H1 (cell line): ENCODE measurements around the gene JADE3.

ENCODE experiments used
- BACH1 ChIP-seq: IDR thresholded peaks from 2 replicates; pipeline ENCODE4 v1.6.1; 2012; ENCODE audit warnings: low read length, improper control_type of control experiment
- CEBPB ChIP-seq: IDR thresholded peaks from 2 replicates; pipeline ENCODE4 v1.6.1; 2012; ENCODE audit warnings: low read depth, low read length
- EZH2 ChIP-seq: fragments of 200-600 bp; sonication (generic); IDR thresholded peaks from 2 replicates; pipeline ENCODE4 v1.7.1; 2012; ENCODE audit warnings: low read depth, mild to moderate bottlenecking, moderate library complexity, low read length, inconsistent platforms; ENCODE audit not compliant: severe bottlenecking
- FOSL1 ChIP-seq: IDR thresholded peaks from 2 replicates; pipeline ENCODE4 v1.6.1; 2011; ENCODE audit warnings: mild to moderate bottlenecking, low read depth, low read length, moderate library complexity; ENCODE audit not compliant: insufficient read depth
- GABPA ChIP-seq: IDR thresholded peaks from 2 replicates; pipeline ENCODE4 v1.6.1; 2011; ENCODE audit warnings: mild to moderate bottlenecking, low read length, moderate library complexity, borderline replicate concordance; ENCODE audit not compliant: insufficient read depth
- HDAC6 ChIP-seq: IDR thresholded peaks from one replicate; pipeline ENCODE4 v1.7.1; 2012; ENCODE audit warnings: low read depth, mild to moderate bottlenecking, inconsistent platforms, low read length, moderate library complexity
- JUND ChIP-seq: IDR thresholded peaks from 2 replicates; pipeline ENCODE4 v1.6.1; 2011; ENCODE audit warnings: mild to moderate bottlenecking, improper control_type of control experiment, low read length
- POLR2A ChIP-seq, 2 experiments: IDR thresholded peaks; 1 replicate in 1 of 2; 2 replicates in 1 of 2; pipeline ENCODE4 v1.6.1; 2011; ENCODE audit warnings: low read depth in 2 of 2, low read length in 2 of 2, mild to moderate bottlenecking in 2 of 2; ENCODE audit errors: control extremely low read depth in 1 of 2
- POLR2AphosphoS5 ChIP-seq: IDR thresholded peaks from 2 replicates; pipeline ENCODE4 v1.6.1; 2011; ENCODE audit warnings: low read depth, low read length
- RAD21 ChIP-seq, 2 experiments: IDR thresholded peaks in 1 of 2; conservative IDR thresholded peaks in 1 of 2; 2 replicates each; pipeline ENCODE4 v1.6.1; 2011; ENCODE audit warnings: low read depth in 2 of 2, low read length in 2 of 2, improper control_type of control experiment in 1 of 2, inconsistent platforms in 1 of 2, mild to moderate bottlenecking in 1 of 2, moderate library complexity in 1 of 2
- TAF7 ChIP-seq: optimal IDR thresholded peaks from 2 replicates; pipeline ENCODE3; 2011; ENCODE audit warnings: low read depth, mild to moderate bottlenecking, inconsistent platforms, low read length, moderate library complexity, borderline replicate concordance
- ZNF274 ChIP-seq: IDR thresholded peaks from 2 replicates; pipeline ENCODE4 v1.7.0; 2012; ENCODE audit warnings: low read length, borderline replicate concordance; ENCODE audit errors: extremely low read depth
- TF ChIP-seq, protein P1 (sequence below): IDR thresholded peaks from 2 replicates; pipeline ENCODE4 v1.6.1; 2012; ENCODE audit warnings: inconsistent platforms
- TF ChIP-seq, protein P2 (sequence below), 3 experiments: IDR thresholded peaks; 1 replicate in 2 of 3; 2 replicates in 1 of 3; pipeline versions ENCODE4 v1.5.1 to v1.6.1; 2011; ENCODE audit warnings: low read length in 3 of 3, mild to moderate bottlenecking in 3 of 3, inconsistent platforms in 2 of 3, low read depth in 1 of 3, moderate library complexity in 1 of 3; ENCODE audit not compliant: insufficient read depth in 1 of 3; ENCODE audit errors: control extremely low read depth in 1 of 3

- TF ChIP-seq ZNF274, result no peak
- TF ChIP-seq CEBPB, result no peak
- TF ChIP-seq FOSL1, result no peak
- TF ChIP-seq POLR2AphosphoS5, result no peak
- TF ChIP-seq, protein P1, sequence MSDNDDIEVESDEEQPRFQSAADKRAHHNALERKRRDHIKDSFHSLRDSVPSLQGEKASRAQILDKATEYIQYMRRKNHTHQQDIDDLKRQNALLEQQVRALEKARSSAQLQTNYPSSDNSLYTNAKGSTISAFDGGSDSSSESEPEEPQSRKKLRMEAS, result no peak
- no peak for TF ChIP-seq TAF7
- TF ChIP-seq, protein P2, sequence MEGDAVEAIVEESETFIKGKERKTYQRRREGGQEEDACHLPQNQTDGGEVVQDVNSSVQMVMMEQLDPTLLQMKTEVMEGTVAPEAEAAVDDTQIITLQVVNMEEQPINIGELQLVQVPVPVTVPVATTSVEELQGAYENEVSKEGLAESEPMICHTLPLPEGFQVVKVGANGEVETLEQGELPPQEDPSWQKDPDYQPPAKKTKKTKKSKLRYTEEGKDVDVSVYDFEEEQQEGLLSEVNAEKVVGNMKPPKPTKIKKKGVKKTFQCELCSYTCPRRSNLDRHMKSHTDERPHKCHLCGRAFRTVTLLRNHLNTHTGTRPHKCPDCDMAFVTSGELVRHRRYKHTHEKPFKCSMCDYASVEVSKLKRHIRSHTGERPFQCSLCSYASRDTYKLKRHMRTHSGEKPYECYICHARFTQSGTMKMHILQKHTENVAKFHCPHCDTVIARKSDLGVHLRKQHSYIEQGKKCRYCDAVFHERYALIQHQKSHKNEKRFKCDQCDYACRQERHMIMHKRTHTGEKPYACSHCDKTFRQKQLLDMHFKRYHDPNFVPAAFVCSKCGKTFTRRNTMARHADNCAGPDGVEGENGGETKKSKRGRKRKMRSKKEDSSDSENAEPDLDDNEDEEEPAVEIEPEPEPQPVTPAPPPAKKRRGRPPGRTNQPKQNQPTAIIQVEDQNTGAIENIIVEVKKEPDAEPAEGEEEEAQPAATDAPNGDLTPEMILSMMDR (IDR thresholded peaks at IDR 0.05; ENCODE audit: control extremely low read depth in 1 of 3, insufficient read depth in 1 of 3, low read depth in 1 of 3, low read length in 3 of 3), result no peak
- TF ChIP-seq POLR2A (IDR thresholded peaks at IDR 0.05; ENCODE audit: control extremely low read depth in 1 of 2, low read depth in 2 of 2, low read length in 2 of 2), result no peak
- no peak for TF ChIP-seq JUND
- no peak for TF ChIP-seq BACH1
- no peak for TF ChIP-seq EZH2
- TF ChIP-seq HDAC6, result no peak
- TF ChIP-seq RAD21 (IDR thresholded peaks at IDR 0.05 in 1 of 2, conservative IDR thresholded peaks at IDR 0.05 in 1 of 2; ENCODE audit: low read depth in 2 of 2, low read length in 2 of 2), result no peak
- TF ChIP-seq GABPA, result no peak
Observed at GRCh38 chrX:46865281-46865680, 46.9 kb upstream of the JADE3 start.
